Endodermal cell (in vitro differentiated cells): Measurements from ENCODE around the gene PTK7. TPM values are rescaled to one million over a fixed set of nuclear protein-coding genes. Genes with fewer than 3 reads are reported as not detected.
"Not testable (repeated sequence)": the region's sequence is repeated elsewhere in the genome, so short reads cannot be mapped to it uniquely, and the experiment has no call there.

Experiments
- DNase-seq: peaks from one replicate; pipeline ENCODE4 v3.0.0-alpha.2; 2017
- H3K27ac ChIP-seq: 2 replicates; pipeline ENCODE4 v1.5.1; 2013; ENCODE audit warnings: mild to moderate bottlenecking, low read depth, low read length, moderate library complexity
- H3K27me3 ChIP-seq: 2 replicates; pipeline ENCODE4 v1.6.1; 2013; ENCODE audit warnings: mild to moderate bottlenecking, low read length, moderate library complexity; ENCODE audit not compliant: insufficient read depth, control insufficient read depth, poor library complexity, severe bottlenecking
- H3K36me3 ChIP-seq: 2 replicates; pipeline ENCODE4 v1.7.0; 2013; ENCODE audit warnings: mild to moderate bottlenecking, low read length, moderate library complexity; ENCODE audit not compliant: control insufficient read depth, insufficient read depth
- H3K4me1 ChIP-seq: one replicate; pipeline ENCODE4 v1.7.0; 2013; ENCODE audit warnings: low read length; ENCODE audit not compliant: control insufficient read depth, insufficient read depth
- H3K4me3 ChIP-seq: 2 replicates; pipeline ENCODE4 v1.5.1; 2013; ENCODE audit warnings: mild to moderate bottlenecking, low read length, moderate library complexity
- H3K9ac ChIP-seq: 2 replicates; pipeline ENCODE4 v1.6.1; 2013; ENCODE audit warnings: mild to moderate bottlenecking, low read length, moderate library complexity; ENCODE audit not compliant: poor library complexity, severe bottlenecking; ENCODE audit errors: extremely low read depth
- H3K9me3 ChIP-seq: 2 replicates; pipeline ENCODE4 v1.6.1; 2013; ENCODE audit warnings: mild to moderate bottlenecking, low read length, moderate library complexity; ENCODE audit not compliant: control insufficient read depth
- H3K27ac Mint-ChIP-seq: 2 replicates; pipeline ENCODE4 v1.8.0; 2020; ENCODE audit warnings: mixed read lengths
- H3K27me3 Mint-ChIP-seq: 2 replicates; pipeline ENCODE4 v1.8.0; 2021; ENCODE audit warnings: mild to moderate bottlenecking, mixed read lengths; ENCODE audit not compliant: insufficient read depth
- H3K36me3 Mint-ChIP-seq: 2 replicates; pipeline ENCODE4 v1.8.0; 2020; ENCODE audit warnings: low read depth, mixed read lengths
- H3K4me1 Mint-ChIP-seq: 2 replicates; pipeline ENCODE4 v1.8.0; 2020; ENCODE audit warnings: mixed read lengths
- H3K4me3 Mint-ChIP-seq: 2 replicates; pipeline ENCODE4 v1.8.0; 2020; ENCODE audit warnings: mild to moderate bottlenecking, moderate library complexity, mixed read lengths
- H3K9me3 Mint-ChIP-seq: 2 replicates; pipeline ENCODE4 v1.8.0; 2020; ENCODE audit warnings: mild to moderate bottlenecking, mixed read lengths
- CTCF ChIP-seq: fragments of 200-600 bp; sonication (generic); conservative IDR thresholded peaks from 2 replicates; pipeline ENCODE4 v1.5.0; 2021; ENCODE audit warnings: antibody characterized with exemption, mild to moderate bottlenecking
- WGBS, 2 experiments: methylation state at CpG; one replicate each; pipeline versions ENCODE4 v1.1.5 to v1.1.7; 2013; ENCODE audit warnings: missing lambda C conversion rate in 2 of 2, mixed read lengths in 1 of 2; ENCODE audit not compliant: insufficient coverage in 1 of 2, insufficient read length in 1 of 2; 5-methylcytosine and 5-hydroxymethylcytosine counted together
- total RNA-seq, 2 donors: library from RNA; stranded (reverse); fragmentation: NEBNext Ultra II Directional in 1 of 2; extraction: Animal tissue kit (Norgen Biotek cat#: 25700) in 1 of 2; gene quantifications; 2 replicates in 1 of 2; 3 replicates in 1 of 2; pipeline ENCODE4 v1.2.1, GENCODE V29; 2021

The PTK7 gene
- total RNA-seq, 2 donors from 2014 or later = 167 to 183 TPM

GRCh38 chr6:43037706-43038105 lies 38.4 kb upstream of the PTK7 start:
- TF ChIP-seq CTCF = no peak
- DNase-seq = no peak
- no peak overlapping the region for H3K27ac Mint-ChIP-seq
- 92 to 100% methylated on average over 7 to 8 of the region's 9 CpGs for WGBS, 2 experiments
- Histone ChIP-seq H3K4me3 (no peak overlapping the region), H3K36me3 (peaks cover 66% of the 10 kb centered on the region), H3K4me1 (no peaks in the 10 kb centered on the region), H3K9ac (no peak overlapping the region), H3K27ac (no peak overlapping the region), H3K27me3 (no peaks in the 10 kb centered on the region), H3K9me3 (no peaks in the 10 kb centered on the region)
- H3K4me1 Mint-ChIP-seq = no peaks in the 10 kb centered on the region
- H3K36me3 Mint-ChIP-seq = peaks cover 74% of the 10 kb centered on the region
- H3K9me3 Mint-ChIP-seq = no peaks in the 10 kb centered on the region
- H3K27me3 Mint-ChIP-seq = no peaks in the 10 kb centered on the region
- H3K4me3 Mint-ChIP-seq = no peak overlapping the region

- Mint-ChIP-seq H3K9me3 (no peaks in the 10 kb centered on the region), H3K27me3 (no peaks in the 10 kb centered on the region), H3K4me1 (no peaks in the 10 kb centered on the region), H3K4me3 (no peak overlapping the region), H3K36me3 (peaks cover 76% of the 10 kb centered on the region), H3K27ac (no peak overlapping the region)
- Histone ChIP-seq H3K9me3 (no peaks in the 10 kb centered on the region), H3K27me3 (no peaks in the 10 kb centered on the region), H3K4me3 (no peak overlapping the region), H3K4me1 (no peaks in the 10 kb centered on the region), H3K27ac (no peak overlapping the region), H3K9ac (no peak overlapping the region), H3K36me3 (peaks cover 67% of the 10 kb centered on the region)
- no peak for TF ChIP-seq CTCF
- WGBS, 2 experiments = 92 to 95% methylated on average over 8 to 9 of the region's 9 CpGs
- DNase-seq = no peak
These were observed 37.4 kb upstream of the PTK7 start for GRCh38 chr6:43038727-43039126.

- peaks cover 71% of the 10 kb centered on the region for H3K36me3 Mint-ChIP-seq
- Histone ChIP-seq H3K27ac (no peak overlapping the region), H3K4me1 (no peaks in the 10 kb centered on the region), H3K4me3 (no peak overlapping the region), H3K9ac (no peak overlapping the region), H3K27me3 (no peaks in the 10 kb centered on the region), H3K9me3 (no peaks in the 10 kb centered on the region), H3K36me3 (peaks cover 69% of the 10 kb centered on the region)
- no peaks in the 10 kb centered on the region for H3K4me1 Mint-ChIP-seq
- no peaks in the 10 kb centered on the region for H3K27me3 Mint-ChIP-seq
- no peak for DNase-seq
- no peak for TF ChIP-seq CTCF
- H3K4me3 Mint-ChIP-seq = no peak overlapping the region
- H3K9me3 Mint-ChIP-seq = no peaks in the 10 kb centered on the region
- no peak overlapping the region for H3K27ac Mint-ChIP-seq
- 98% methylated on average over 8 to 18 of the region's 18 CpGs for WGBS, 2 experiments
These were observed 35.4 kb upstream of the PTK7 start for GRCh38 chr6:43040542-43041257.

DNA sequence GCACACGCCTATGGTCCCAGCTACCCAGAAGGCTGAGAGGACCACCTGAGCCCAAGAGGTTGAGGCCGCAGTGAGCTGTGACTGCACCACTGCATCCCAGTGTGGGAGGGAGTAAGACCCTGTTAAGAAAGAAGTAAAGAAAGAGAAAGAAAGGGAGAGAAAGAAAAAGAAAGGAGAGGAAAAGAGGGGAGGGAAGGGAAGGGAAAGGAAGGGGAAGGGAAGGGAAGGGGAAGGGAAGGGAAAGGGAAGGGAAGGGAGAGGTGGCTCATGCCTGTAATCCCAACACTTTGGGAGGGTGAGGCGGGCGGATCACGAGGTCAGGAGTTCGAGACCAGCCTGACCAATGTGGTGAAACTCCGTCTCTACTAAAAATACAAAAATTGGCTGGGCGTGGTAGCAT lies 34.6 kb upstream of the PTK7 start:
- H3K9me3 Mint-ChIP-seq, H3K4me3 ChIP-seq, H3K4me3 Mint-ChIP-seq, H3K9ac ChIP-seq, H3K4me1 ChIP-seq, H3K9me3 ChIP-seq, H3K27me3 Mint-ChIP-seq, H3K27ac ChIP-seq, H3K4me1 Mint-ChIP-seq, DNase-seq, H3K27ac Mint-ChIP-seq, H3K27me3 ChIP-seq: not testable (repeated sequence)
- H3K36me3 Mint-ChIP-seq = peaks cover 74% of the 10 kb centered on the region
- 93 to 94% methylated on average over 6 to 8 of the region's 8 CpGs for WGBS, 2 experiments
- H3K36me3 ChIP-seq = peaks cover 72% of the 10 kb centered on the region
